Measurements from ENCODE around the gene HCN1.

HCN1 gene

DNA sequence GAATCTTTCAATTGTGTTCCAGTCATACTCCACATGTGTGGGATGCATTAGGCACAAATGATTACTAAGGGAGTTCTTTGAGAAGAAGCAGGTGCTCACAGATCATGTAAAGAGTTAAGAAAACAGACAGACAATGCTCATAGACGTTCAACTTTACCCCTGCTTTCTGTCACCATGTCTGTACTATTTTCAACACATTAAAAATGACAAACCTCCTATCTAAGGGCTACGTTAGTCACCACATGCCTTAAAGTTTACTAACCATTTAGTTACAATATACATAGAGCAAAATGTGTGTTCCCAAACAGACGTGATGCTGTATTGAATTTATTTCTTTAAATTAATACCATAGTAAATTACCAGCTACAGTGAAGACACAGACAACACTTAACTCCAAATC lies 435.9 kb downstream of the HCN1 start:
- Histone ChIP-seq H3K4me3 (replicated peaks; ENCODE audit: insufficient read depth, low read length) (no peak overlapping the region), H3K27me3 (ENCODE audit: insufficient read depth, poor library complexity, severe bottlenecking) (no peaks in the 10 kb centered on the region), H3K27ac (replicated peaks) (no peak overlapping the region)
- no peak for TF ChIP-seq POLR2AphosphoS5 (IDR thresholded peaks at IDR 0.05; ENCODE audit: low read depth)
- TF ChIP-seq CTCF (IDR thresholded peaks at IDR 0.05; ENCODE audit: insufficient read depth, low read length): no peak
- TF ChIP-seq REST (IDR thresholded peaks at IDR 0.05; ENCODE audit: insufficient replicate concordance, low read depth): no peak
- TF ChIP-seq SPI1 (IDR thresholded peaks at IDR 0.05; ENCODE audit: borderline replicate concordance, low read depth): no peak
- TF ChIP-seq GABPA (IDR thresholded peaks at IDR 0.05; ENCODE audit: low read depth): no peak
- DNase-seq (ENCODE audit: low read depth in 1 of 2, low spot score in 1 of 2): no peak

- Histone ChIP-seq H3K27me3 (ENCODE audit: insufficient read depth, poor library complexity, severe bottlenecking) (no peaks in the 10 kb centered on the region), H3K4me3 (replicated peaks; ENCODE audit: insufficient read depth, low read length) (no peak overlapping the region), H3K27ac (replicated peaks) (no peak overlapping the region)
- no peak for DNase-seq (ENCODE audit: low read depth in 1 of 2, low spot score in 1 of 2)
- TF ChIP-seq POLR2AphosphoS5 (IDR thresholded peaks at IDR 0.05; ENCODE audit: low read depth) (no peak), CTCF (IDR thresholded peaks at IDR 0.05; ENCODE audit: insufficient read depth, low read length) (no peak), REST (IDR thresholded peaks at IDR 0.05; ENCODE audit: insufficient replicate concordance, low read depth) (no peak), GABPA (IDR thresholded peaks at IDR 0.05; ENCODE audit: low read depth) (no peak), SPI1 (IDR thresholded peaks at IDR 0.05; ENCODE audit: borderline replicate concordance, low read depth) (no peak)
Measured at GRCh38 chr5:45252978-45253377, 443.2 kb downstream of the HCN1 start.

GRCh38 chr5:45252541-45252940 lies 443.6 kb downstream of the HCN1 start:
- TF ChIP-seq GABPA (IDR thresholded peaks at IDR 0.05; ENCODE audit: low read depth) (no peak), POLR2AphosphoS5 (IDR thresholded peaks at IDR 0.05; ENCODE audit: low read depth) (no peak), CTCF (IDR thresholded peaks at IDR 0.05; ENCODE audit: insufficient read depth, low read length) (no peak), SPI1 (IDR thresholded peaks at IDR 0.05; ENCODE audit: borderline replicate concordance, low read depth) (no peak), REST (IDR thresholded peaks at IDR 0.05; ENCODE audit: insufficient replicate concordance, low read depth) (no peak)
- H3K4me3 ChIP-seq (replicated peaks; ENCODE audit: insufficient read depth, low read length): no peak overlapping the region
- no peak for DNase-seq (ENCODE audit: low read depth in 1 of 2, low spot score in 1 of 2)
- H3K27ac ChIP-seq (replicated peaks): no peak overlapping the region
- no peaks in the 10 kb centered on the region for H3K27me3 ChIP-seq (ENCODE audit: insufficient read depth, poor library complexity, severe bottlenecking)

Data from HL-60 (cell line).